ENCODE results near the gene CDC42BPG. TPM values are rescaled to one million over a fixed set of nuclear protein-coding genes. Genes with fewer than 3 reads are reported as not detected.

The CDC42BPG gene
- total RNA-seq, 1 experiment from 2014 or later: 4.1 TPM

GRCh38 chr11:64870893-64871466 lies 26.5 kb upstream of the CDC42BPG start:
- peaks cover 81% of the 10 kb centered on the region for H3K4me1 ChIP-seq (ENCODE audit: control insufficient read depth, insufficient read depth, low read length)
- intact Hi-C loops (cut with micrococcal nuclease; ENCODE audit: unreplicated experiment): no loop called here
- peak overlapping the region in 1 of 2 experiments; percentile 31; a peak in 2 of 4 replicates for H3K4me3 ChIP-seq (ENCODE audit: low read depth in 2 of 2, low read length in 2 of 2)
- no peak for TF ChIP-seq POLR2AphosphoS5 (IDR thresholded peaks at IDR 0.05; ENCODE audit: low read depth, low read length)
- no peak for TF ChIP-seq SIN3A (IDR thresholded peaks at IDR 0.05; ENCODE audit: borderline replicate concordance, insufficient read depth, low read depth, low read length)
- no peak for TF ChIP-seq REST (IDR thresholded peaks at IDR 0.05; ENCODE audit: insufficient read depth in 1 of 2, low read depth in 2 of 2, low read length in 1 of 2)
- in situ Hi-C loops (cut with HindIII; ENCODE audit: low pct_unique_long_range_greater_than_20kb, low sequenced_read_pairs): no loop called here
- H3K9me3 ChIP-seq (ENCODE audit: control insufficient read depth, insufficient read depth, low read depth, low read length): no peaks in the 10 kb centered on the region
- H3K27ac ChIP-seq (ENCODE audit: low read length): peak overlapping the region; percentile 83
- no peaks in the 10 kb centered on the region for H3K27me3 ChIP-seq (ENCODE audit: control insufficient read depth, insufficient read depth, low read length)
- ATAC-seq: no peak
- peaks cover 9% of the 10 kb centered on the region for H3K36me3 ChIP-seq (ENCODE audit: control insufficient read depth, insufficient read depth, low read length)
- ChIA-PET CTCF (interaction anchor here (0.9 kb wide), 1 partner anchor 92 kb away, joined by 3 read pairs; the partner anchor contains the start of gene SF1), POLR2A (no interaction called here)
- BruUV-seq (replicated peaks): no TSS peak
- DNase-seq (ENCODE audit: low read depth, low spot score): no peak

DNA sequence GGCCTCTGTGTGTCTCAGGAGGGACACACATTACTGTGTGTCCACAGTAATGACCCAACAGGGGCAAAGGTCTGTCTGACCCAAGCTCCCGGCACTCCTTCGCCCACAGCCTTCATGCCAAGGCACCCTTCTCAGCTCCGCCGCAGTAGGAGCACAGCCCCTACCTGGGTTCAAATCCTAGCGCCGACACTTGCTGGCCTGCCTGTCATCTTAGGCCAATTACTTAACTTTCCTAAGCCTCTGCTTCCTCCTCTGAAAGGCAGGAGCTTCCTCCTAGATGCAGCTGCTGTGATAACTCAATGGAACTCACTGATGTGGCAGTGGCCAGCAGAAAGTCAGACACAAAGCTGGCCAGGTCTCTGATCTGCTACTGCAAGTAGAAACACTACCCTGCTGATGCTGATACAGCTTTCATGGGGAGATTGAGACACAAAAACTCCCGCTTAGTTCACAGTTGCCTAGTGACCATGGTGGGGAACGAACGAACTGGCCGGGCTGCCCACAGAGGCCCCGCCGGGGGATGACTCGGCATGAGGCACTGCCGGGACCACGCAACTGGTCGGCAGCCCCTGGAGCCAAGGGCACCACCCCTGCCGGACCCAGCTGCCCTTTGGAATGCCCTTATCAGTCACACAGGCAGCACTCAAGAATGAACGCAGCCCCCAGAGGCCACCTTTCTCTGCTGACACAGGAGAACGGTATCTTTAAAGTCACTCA lies 25.9 kb upstream of the CDC42BPG start:
- no peaks in the 10 kb centered on the region for H3K9me3 ChIP-seq (ENCODE audit: control insufficient read depth, insufficient read depth, low read depth, low read length)
- in situ Hi-C loops (cut with HindIII; ENCODE audit: low pct_unique_long_range_greater_than_20kb, low sequenced_read_pairs): no loop called here

More for the DNA sequence above, 25.9 kb upstream of the CDC42BPG start:
- DNase-seq (ENCODE audit: low read depth, low spot score) (no peak), ATAC-seq (peak; percentile 15)
- Histone ChIP-seq H3K4me1 (ENCODE audit: control insufficient read depth, insufficient read depth, low read length) (peaks cover 81% of the 10 kb centered on the region), H3K27me3 (ENCODE audit: control insufficient read depth, insufficient read depth, low read length) (no peaks in the 10 kb centered on the region), H3K27ac (ENCODE audit: low read length) (peak overlapping the region; percentile 83), H3K4me3 (ENCODE audit: low read depth in 2 of 2, low read length in 2 of 2) (peak overlapping the region in 1 of 2 experiments; percentile 31; a peak in 2 of 4 replicates), H3K36me3 (ENCODE audit: control insufficient read depth, insufficient read depth, low read length) (peaks cover 9% of the 10 kb centered on the region)
- POLR2A ChIA-PET: no interaction called here
- CTCF ChIA-PET: interaction anchor here (0.9 kb wide), 1 partner anchor 92 kb away, joined by 3 read pairs; the partner anchor contains the start of gene SF1
- TF ChIP-seq TCF7L2 (IDR thresholded peaks at IDR 0.05; ENCODE audit: low read depth, low read length) (no peak), SIN3A (IDR thresholded peaks at IDR 0.05; ENCODE audit: borderline replicate concordance, insufficient read depth, low read depth, low read length) (no peak), POLR2AphosphoS5 (IDR thresholded peaks at IDR 0.05; ENCODE audit: low read depth, low read length) (no peak), REST (IDR thresholded peaks at IDR 0.05; ENCODE audit: insufficient read depth in 1 of 2, low read depth in 2 of 2, low read length in 1 of 2) (no peak)
- TF ChIP-seq, protein P1, sequence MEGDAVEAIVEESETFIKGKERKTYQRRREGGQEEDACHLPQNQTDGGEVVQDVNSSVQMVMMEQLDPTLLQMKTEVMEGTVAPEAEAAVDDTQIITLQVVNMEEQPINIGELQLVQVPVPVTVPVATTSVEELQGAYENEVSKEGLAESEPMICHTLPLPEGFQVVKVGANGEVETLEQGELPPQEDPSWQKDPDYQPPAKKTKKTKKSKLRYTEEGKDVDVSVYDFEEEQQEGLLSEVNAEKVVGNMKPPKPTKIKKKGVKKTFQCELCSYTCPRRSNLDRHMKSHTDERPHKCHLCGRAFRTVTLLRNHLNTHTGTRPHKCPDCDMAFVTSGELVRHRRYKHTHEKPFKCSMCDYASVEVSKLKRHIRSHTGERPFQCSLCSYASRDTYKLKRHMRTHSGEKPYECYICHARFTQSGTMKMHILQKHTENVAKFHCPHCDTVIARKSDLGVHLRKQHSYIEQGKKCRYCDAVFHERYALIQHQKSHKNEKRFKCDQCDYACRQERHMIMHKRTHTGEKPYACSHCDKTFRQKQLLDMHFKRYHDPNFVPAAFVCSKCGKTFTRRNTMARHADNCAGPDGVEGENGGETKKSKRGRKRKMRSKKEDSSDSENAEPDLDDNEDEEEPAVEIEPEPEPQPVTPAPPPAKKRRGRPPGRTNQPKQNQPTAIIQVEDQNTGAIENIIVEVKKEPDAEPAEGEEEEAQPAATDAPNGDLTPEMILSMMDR (IDR thresholded peaks at IDR 0.05): peak; percentile 56
- intact Hi-C loops (cut with micrococcal nuclease; ENCODE audit: unreplicated experiment): no loop called here
- no TSS peak for BruUV-seq (replicated peaks)
